Activated naive CD8-positive, alpha-beta T cell treated with anti-CD3 and anti-CD28 coated beads, Interleukin-2, amount 50 U/mL, for 16 hours (primary cell): ENCODE data around the gene PIANP.

Experiments used
- DNase-seq: peaks from one replicate; pipeline ENCODE4 v3.0.0-alpha.2; 2020; ENCODE audit warnings: low read depth, low spot score

PIANP gene

GRCh38 chr12:6672143-6672542 lies 28.5 kb downstream of the PIANP start:
- DNase-seq: no peak

GRCh38 chr12:6667559-6668210 lies 32.9 kb downstream of the PIANP start:
- no peak for DNase-seq

GRCh38 chr12:6666211-6666610 lies 34.4 kb downstream of the PIANP start:
- no peak for DNase-seq

- DNase-seq: no peak
Measured at GRCh38 chr12:6664902-6665301, 35.7 kb downstream of the PIANP start.

- peak; percentile 88 for DNase-seq
Measured at GRCh38 chr12:6662906-6663742, 37.5 kb downstream of the PIANP start, which contains the start of gene ING4. Gene ING4 (minus strand): TSS chr12:6663119. CDS start chr12:6663101, 18 bp downstream.

- DNase-seq: no peak
Measured at GRCh38 chr12:6662602-6662905, 38.1 kb downstream of the PIANP start.

- DNase-seq: no peak
Measured at GRCh38 chr12:6653987-6654386, 46.6 kb downstream of the PIANP start.

GRCh38 chr12:6653342-6653741 lies 47.3 kb downstream of the PIANP start:
- DNase-seq: no peak

- DNase-seq: no peak
Measured at GRCh38 chr12:6652391-6652790, 48.2 kb downstream of the PIANP start.

GRCh38 chr12:6650832-6651231 lies 49.8 kb downstream of the PIANP start:
- DNase-seq: no peak

GRCh38 chr12:6647083-6647604 lies 53.5 kb downstream of the PIANP start, which contains the start of gene ACRBP:
Gene ACRBP (minus strand): TSS chr12:6647432. CDS start chr12:6647366, 66 bp downstream.
- DNase-seq: no peak

- no peak for DNase-seq
Measured at GRCh38 chr12:6646276-6647082, 54.1 kb downstream of the PIANP start.

GRCh38 chr12:6644903-6645302 lies 55.7 kb downstream of the PIANP start:
- no peak for DNase-seq

- DNase-seq: no peak
Measured at GRCh38 chr12:6644257-6644596, 56.4 kb downstream of the PIANP start.
